ENCODE measurements around the gene SELENON.

Gene SELENON

GRCh38 chr1:25770541-25771220 is 29.3 kb upstream of the SELENON start:
- no peak for DNase-seq

- peak in 1 of 2 donors; percentile 41 for DNase-seq
Observed at GRCh38 chr1:25771221-25772114, 28.5 kb upstream of the SELENON start.

- no peak for DNase-seq
Observed at GRCh38 chr1:25772164-25772563, 27.8 kb upstream of the SELENON start.

DNA sequence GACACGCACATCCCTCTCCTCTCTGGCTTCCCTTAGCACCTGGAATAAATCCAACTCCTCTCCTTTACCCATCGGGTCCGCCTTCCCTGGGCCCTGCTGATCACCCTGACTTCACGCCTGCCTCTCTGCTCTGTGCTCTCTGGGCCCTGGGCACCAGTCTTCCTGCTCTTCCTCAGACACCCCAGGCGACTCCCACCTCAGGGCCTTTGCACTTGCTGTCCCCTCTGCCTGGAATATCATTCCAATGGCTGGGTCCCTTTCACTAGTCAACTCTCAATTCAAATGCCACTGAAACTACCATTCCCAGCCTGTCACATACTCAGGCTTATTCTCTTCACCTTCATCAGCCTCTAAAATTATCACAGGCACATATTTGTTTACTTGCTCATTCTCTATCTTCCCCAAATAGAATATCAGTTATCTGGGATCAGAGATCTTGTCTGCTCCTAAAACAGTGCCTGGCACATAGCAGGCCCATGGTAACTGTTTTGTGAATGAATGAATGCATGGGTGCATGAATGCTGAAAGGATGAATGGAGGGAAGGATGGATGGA is 27.2 kb upstream of the SELENON start:
- DNase-seq, result no peak

- no peak for DNase-seq
Observed at GRCh38 chr1:25773441-25774125, 26.4 kb upstream of the SELENON start.

- no peak for DNase-seq
Observed at GRCh38 chr1:25774206-25774803, 25.7 kb upstream of the SELENON start.

DNA sequence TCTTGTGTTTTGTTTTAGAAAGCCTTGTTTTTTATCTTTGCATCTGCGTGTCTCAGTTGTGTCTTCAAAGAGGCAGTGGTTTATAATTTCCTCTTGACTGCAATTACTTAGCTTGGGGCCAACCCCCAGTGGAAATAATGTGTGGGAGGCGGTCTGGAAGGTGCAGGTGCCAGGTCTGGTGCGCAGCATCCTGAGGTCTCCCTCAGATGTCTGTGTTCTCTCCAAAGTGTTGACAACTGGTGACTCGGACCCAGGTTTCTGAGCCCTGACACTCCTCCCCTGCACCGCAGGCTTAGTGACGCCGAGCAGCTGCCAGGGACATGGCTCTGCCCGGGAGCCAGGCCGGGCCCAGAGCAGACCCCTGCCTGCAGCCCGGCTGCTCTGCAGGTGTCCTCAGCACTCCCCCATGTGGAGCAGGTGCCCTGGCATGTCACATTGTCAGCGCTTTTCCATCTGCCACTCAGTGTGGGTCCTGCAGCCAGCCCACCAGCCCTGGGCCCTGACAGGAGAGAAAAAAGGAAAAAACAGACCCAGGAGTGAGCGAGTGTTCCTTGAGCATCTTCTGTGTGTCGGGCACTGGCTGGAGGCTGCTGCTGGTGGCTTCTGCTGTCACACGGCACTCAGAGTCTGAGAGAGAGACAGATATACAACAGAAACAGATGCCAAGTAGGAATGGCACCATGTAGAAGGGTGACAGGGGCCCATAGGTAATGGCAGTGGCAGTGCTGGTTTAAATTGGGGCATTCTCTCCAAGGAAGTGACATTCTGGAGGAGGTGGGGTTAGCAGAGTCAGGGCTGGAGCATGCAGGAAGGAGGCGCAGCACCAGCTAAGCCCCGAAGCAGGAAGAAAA is 24.8 kb upstream of the SELENON start:
- peak; percentile 81 to 85 for DNase-seq

DNA sequence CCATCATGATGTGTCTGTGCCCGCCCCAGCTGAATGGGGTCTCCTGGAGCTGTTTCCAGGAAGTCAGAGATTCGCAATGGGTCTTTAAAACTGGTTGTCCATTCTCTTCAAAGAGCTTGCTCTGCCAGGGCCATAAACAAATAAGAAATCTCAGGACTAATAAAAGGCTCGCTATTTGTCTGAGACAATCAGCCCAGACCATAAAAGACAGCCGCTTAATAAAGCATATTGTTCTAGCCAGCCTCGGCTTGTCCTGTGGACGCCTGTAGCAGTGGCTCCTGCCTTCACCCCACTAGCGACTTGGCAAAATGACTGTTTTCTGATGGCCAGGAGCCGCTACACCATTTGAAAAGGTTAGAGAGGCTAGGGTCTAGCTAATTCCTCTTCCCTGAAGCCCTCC is 20.6 kb upstream of the SELENON start:
- DNase-seq, result no peak

DNA sequence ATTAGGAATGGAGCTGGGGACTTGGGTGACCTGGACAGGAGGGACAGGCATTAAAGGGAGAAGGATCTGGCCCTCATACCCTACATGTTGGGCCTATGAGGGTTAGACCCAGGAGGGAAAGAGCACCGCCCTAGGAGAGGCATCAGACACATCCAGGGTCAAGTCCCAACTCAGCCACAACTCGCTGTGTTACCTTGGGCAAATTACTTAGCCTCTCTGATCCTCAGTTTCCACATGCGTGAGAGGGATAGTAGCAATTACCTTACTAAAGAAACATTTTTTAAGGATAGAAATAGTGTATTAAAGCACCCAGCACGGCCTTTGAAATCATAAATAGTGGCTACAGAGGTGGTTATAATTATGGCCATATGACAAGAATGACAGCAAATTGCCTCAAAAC is 20.1 kb upstream of the SELENON start:
- no peak for DNase-seq

DNA sequence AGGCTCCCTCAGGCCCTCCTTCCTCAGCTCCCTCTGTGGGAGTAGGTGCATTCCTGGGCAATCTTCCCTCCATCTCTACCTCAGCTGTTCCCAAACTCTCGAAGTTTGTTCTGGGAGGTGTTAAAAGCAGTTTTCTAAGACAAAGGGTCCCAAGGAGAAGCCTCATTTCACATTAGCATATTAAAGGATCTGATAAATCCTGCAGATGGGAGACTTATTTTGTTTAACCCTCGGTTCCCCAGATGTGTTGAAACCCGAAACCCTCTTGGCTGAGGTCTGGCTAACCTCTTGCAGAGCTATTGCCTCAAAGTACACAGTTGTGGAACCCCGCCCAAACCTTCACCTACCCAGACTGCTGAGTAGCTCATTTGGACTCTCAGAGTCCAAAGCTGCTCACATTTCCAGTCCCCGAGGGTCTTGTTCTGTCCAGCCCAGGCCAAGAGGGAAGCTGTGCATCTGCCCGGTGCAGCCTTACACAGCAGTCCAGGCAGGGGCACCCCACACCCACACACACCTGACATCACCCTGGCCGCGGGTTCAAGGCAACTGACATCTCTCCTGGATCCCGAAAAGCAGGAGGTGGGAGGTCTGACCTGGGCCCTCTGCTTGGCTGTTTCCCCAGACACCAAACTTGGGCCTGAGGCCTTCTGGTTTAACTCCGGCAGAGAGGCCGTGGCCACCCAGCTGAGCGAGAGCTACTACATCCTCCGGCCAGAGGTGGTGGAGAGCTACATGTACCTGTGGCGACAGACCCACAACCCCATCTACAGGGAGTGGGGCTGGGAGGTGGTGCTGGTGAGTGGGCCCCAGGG is 19.5 kb upstream of the SELENON start:
- no peak for DNase-seq

DNA sequence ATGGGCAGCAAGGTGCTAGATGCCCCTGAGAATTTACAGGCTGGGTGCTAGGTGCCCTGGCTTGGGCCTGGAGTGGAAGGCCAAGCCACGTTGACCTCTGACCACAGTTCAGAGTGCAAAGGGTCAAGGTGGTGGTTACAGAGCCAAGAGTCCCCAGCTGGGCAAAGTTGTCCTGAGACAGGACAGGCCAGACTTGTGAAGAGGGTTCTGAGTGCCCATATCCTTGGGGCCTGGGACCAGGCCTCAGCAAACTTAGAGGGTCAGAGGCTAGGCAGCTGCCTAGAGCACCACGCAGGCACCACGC is 18.9 kb upstream of the SELENON start:
- no peak for DNase-seq

DNA sequence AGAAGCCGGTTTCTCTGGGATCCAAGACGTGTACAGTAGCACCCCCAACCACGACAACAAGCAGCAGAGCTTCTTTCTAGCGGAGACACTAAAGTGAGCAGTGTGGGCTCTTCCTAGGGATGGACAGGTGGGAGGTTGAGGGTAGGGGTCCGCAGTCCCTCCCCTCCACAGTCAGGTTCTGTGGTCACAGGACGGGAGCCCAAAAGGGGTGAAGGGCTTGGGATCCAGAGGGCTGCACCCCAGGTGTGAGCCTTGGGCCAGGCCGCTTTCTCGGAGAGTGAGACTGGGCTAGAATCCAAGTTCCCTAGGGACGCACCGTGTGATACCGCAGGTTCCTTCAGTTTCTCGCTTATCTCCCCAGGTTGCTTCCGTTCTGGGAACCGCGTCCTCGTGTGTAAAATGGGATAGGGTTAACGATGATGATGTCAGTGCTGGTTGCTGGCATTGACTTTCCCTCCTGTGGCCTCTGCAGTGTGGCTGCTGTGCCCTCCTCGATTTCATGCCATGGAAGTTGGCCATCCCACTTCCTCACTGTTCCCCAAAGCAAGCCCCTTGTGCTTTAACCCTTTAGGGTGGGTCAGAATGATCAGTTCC is 17.3 kb upstream of the SELENON start:
- DNase-seq, result no peak

- DNase-seq, result no peak
Observed at GRCh38 chr1:25784575-25785051, 15.4 kb upstream of the SELENON start.

DNA sequence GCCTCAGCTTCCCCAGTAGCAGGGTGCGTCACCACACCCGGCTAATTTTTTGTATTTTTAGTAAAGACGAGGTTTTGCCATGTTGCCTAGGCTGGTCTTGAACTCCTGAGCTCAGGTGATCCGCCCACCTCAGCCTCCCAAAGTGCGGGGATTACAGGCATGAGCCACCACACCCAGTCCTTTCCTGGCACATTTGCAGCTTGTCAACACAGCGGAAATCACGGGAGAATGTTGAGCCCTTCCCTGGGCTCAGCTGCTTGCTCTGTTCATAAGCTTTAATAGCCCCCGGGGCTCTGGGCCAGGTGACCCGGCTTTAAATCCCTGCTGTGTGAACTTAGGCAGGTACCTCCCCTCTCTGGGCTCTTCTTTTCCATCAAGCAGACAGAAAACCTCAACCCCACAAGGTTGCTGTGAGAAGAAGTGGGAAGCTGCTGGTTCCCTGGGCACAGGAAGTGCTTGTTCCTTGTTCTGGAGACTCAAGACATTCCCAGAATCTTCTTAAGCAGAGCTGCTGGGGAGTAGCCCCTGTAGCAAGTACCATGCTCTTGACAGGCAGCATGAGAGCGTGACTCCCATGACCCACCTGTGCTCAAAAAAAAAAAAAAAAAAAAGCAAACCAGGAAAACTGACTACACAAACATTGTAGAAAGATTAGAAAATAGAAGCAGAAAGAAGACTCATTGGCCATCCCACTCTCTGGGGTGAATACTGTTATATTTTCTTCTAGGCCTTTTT is 14.5 kb upstream of the SELENON start:
- no peak for DNase-seq

DNA sequence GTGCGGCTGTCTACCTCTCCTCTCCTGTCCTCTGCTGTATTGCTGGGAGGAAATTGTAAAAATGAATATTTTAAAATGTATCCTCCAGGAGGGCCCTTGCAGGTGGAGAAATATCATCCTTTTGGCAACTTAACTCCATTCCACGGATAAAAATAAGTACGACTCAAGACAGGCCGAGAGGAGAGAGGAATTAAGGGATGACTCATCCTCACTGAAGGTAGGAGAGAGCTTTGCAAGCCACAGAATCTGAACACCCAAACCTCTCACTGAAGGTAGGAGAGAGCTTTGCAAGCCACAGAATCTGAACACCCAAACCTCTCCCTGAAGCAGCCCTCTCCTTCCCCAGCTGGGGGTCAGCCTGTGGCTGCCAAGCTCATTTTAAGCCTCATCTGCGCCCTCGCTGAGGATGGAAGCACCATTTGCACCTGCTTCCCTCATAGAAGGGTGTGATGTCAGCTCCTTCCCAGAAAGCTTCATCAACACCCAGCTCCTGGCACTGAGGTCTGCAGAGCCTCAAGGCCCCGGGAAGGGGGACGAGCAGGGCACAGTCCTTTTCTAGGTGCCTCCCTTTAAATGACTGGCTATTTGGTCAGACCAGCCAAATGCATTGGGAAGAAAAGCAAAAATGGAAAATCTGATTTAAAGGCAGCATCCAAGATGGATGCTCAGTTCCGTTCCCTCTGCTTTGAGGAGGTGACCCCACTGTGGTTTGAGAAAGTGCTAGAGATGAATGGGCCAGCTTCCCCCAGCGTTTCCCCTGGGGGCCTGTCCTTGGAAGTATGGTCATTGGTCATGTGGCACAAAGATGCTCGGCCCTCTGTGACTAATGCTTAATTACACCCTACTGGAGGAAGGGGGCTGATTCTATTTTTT is 12.9 kb upstream of the SELENON start:
- DNase-seq, result no peak

GRCh38 chr1:25787760-25788166 is 12.2 kb upstream of the SELENON start:
- DNase-seq, result no peak

DNA sequence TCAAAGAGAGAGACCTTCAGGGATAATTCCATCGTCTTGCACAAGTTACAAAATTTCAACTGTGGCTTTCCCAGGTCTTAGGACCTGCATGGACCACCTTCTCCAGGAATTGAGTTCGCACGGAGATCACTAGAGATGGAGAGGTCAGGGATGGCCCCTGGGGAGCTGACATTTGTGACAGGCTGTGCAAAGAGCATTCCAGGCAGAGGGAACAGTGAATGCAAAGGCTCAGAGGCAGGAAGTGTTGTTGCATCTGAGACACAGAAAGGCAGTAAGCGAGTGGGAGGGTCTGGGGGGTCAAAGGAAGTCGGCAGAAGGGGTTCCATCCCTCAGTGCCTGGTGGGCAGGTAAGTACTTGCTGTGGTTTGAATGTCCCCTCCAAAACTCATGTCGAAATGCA is 9.5 kb upstream of the SELENON start:
- no peak for DNase-seq

DNA sequence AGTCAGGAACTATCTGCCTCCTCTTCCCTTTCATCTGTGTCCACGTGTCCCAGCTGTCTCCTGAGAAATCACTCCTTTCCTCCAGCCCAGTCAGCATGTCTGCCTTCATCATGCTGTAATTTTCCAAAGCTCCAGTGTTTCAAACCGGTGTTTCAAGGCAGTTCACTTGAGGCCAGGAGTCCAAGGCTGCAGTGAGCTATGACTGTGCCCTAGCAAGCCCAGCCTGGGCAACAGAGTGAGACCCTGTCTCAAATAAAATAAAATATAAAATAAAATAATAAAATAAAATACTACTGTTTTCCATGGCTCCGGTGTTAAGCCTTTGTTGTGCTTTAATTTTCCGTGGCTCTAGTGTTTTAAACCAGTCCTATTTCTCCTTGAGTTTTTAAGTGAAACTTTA is 7.9 kb upstream of the SELENON start:
- no peak for DNase-seq

GRCh38 chr1:25793585-25794170 is 6.3 kb upstream of the SELENON start:
- DNase-seq, result no peak

All from CD4-positive, alpha-beta T cell treated with Interleukin-1 beta for 1 hour (primary cell).